Lower leg skin (tissue), 4 donors: ENCODE data around the gene OLFML2B. TPM values are rescaled to one million over a fixed set of nuclear protein-coding genes. Genes with fewer than 3 reads are reported as not detected.
"Not testable (repeated sequence)": the region's sequence is repeated elsewhere in the genome, so short reads cannot be mapped to it uniquely, and the experiment has no call there.

ENCODE experiments used
- DNase-seq, 2 donors: peaks; one replicate each; pipeline ENCODE4 v3.0.0-alpha.2; 2019; ENCODE audit warnings: low spot score in 2 of 2
- H3K4me3 ChIP-seq: fragments of 200-600 bp; sonication (generic); 2 replicates; pipeline ENCODE4 v1.5.1; 2017; ENCODE audit warnings: mild to moderate bottlenecking, low read depth; ENCODE audit not compliant: poor library complexity, severe bottlenecking
- POLR2A ChIP-seq, 2 donors: fragments of 450-650 bp; IDR thresholded peaks; one replicate each; pipeline ENCODE4 v1.6.1; 2016 to 2017; ENCODE audit warnings: antibody characterized with exemption in 2 of 2, mild to moderate bottlenecking in 1 of 2, moderate library complexity in 1 of 2
- WGBS, 2 donors: methylation state at CpG; one replicate each; pipeline ENCODE4 v1.1.5; 2018; 5-methylcytosine and 5-hydroxymethylcytosine counted together
- intact Hi-C: fragments of 100-400 bp; cut with DNase I; formaldehyde crosslinking; loops from one replicate; pipeline ENCODE4 v1.15.0; 2023; ENCODE audit warnings: low total_unique reads
- total RNA-seq, 4 donors: library from RNA; depleted of rRNA; stranded (reverse); fragments of >200 nt; gene quantifications; one replicate each; pipeline ENCODE4 v1.1.0, GENCODE V29; 2016
- TF ChIP-seq, protein P1 (sequence below), 3 donors: fragments of 450-650 bp; IDR thresholded peaks; one replicate each; pipeline ENCODE4 v1.5.1; 2016; ENCODE audit warnings: antibody characterized with exemption in 3 of 3, mild to moderate bottlenecking in 3 of 3, moderate library complexity in 2 of 3

OLFML2B gene
- total RNA-seq, 4 donors from 2014 or later, result 2.0 to 6.1 (median 3.1) TPM

- peak in 1 of 2 donors; percentile 76 for DNase-seq
- WGBS, 2 donors, result 81 to 90% methylated on average over 4 of the region's 4 CpGs
- TF ChIP-seq, protein P1, sequence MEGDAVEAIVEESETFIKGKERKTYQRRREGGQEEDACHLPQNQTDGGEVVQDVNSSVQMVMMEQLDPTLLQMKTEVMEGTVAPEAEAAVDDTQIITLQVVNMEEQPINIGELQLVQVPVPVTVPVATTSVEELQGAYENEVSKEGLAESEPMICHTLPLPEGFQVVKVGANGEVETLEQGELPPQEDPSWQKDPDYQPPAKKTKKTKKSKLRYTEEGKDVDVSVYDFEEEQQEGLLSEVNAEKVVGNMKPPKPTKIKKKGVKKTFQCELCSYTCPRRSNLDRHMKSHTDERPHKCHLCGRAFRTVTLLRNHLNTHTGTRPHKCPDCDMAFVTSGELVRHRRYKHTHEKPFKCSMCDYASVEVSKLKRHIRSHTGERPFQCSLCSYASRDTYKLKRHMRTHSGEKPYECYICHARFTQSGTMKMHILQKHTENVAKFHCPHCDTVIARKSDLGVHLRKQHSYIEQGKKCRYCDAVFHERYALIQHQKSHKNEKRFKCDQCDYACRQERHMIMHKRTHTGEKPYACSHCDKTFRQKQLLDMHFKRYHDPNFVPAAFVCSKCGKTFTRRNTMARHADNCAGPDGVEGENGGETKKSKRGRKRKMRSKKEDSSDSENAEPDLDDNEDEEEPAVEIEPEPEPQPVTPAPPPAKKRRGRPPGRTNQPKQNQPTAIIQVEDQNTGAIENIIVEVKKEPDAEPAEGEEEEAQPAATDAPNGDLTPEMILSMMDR (IDR thresholded peaks at IDR 0.05), result no peak
- no peak for TF ChIP-seq POLR2A (IDR thresholded peaks at IDR 0.05)
- intact Hi-C loops, result no loop called here
- H3K4me3 ChIP-seq, result no peak overlapping the region
Observed at GRCh38 chr1:162018418-162018817, 5.3 kb downstream of the OLFML2B start.

DNA sequence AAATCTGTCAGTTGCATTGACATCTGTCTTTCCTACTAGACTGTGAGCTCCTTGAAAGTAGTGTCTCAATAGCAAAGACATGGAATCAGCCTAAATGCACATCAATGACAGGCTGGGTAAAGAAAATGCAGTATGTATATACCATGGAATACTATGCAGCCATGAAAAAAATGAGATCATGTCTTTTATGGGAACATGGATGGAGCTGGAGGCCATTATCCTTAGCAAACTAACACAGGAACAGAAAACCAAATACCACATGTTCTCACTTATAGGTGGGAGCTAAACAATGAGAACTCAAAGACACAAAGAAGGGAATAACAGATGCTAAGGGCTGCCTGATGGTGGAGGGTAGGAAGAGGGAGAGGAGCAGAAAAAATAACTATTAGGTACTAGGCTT is 5.9 kb downstream of the OLFML2B start:
- H3K4me3 ChIP-seq, DNase-seq, intact Hi-C loops: not testable (repeated sequence)

GRCh38 chr1:162016631-162017030 is 7.0 kb downstream of the OLFML2B start:
- H3K4me3 ChIP-seq, result no peak overlapping the region
- peak in 1 of 2 donors; percentile 13 for DNase-seq
- TF ChIP-seq, protein P1 (IDR thresholded peaks at IDR 0.05), result no peak
- no peak for TF ChIP-seq POLR2A (IDR thresholded peaks at IDR 0.05)
- intact Hi-C loops, result no loop called here
- 59 to 67% methylated on average over 2 of the region's 2 CpGs for WGBS, 2 donors

- WGBS, 2 donors, result 75 to 81% methylated on average over 3 of the region's 3 CpGs
- TF ChIP-seq, protein P1 (IDR thresholded peaks at IDR 0.05), result no peak
- DNase-seq, result peak in 1 of 2 donors; percentile 13
- intact Hi-C loops, result no loop called here
- H3K4me3 ChIP-seq, result no peak overlapping the region
Observed at GRCh38 chr1:162015196-162015595, 8.5 kb downstream of the OLFML2B start.

GRCh38 chr1:162014202-162014601 is 9.5 kb downstream of the OLFML2B start:
- intact Hi-C loops, result no loop called here

DNA sequence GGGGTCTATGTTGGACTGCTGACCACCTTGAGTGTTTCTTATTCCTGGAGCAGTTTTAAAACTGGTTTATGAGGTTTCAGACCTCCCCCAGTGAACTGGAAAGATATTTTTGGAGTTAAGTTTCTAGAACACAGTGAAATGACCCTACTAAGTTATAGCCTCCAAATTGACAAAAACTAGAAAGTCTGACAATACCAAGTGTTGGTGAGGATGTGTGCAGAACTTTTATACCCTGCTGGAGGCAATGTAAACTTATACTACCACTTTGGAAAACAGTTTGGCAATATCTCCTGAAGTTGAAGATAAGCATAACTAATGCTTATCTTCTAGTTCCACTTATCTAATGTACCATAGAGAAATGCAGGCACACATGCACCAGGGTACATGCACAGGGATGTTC is 10.4 kb downstream of the OLFML2B start:
- no peak for TF ChIP-seq POLR2A (IDR thresholded peaks at IDR 0.05)
- TF ChIP-seq, protein P1 (IDR thresholded peaks at IDR 0.05), result no peak
- intact Hi-C loops, result no loop called here
- H3K4me3 ChIP-seq, result no peak overlapping the region

More at GRCh38 chr1:162014202-162014601, 9.5 kb downstream of the OLFML2B start:
- DNase-seq, result no peak
- H3K4me3 ChIP-seq, result no peak overlapping the region
- TF ChIP-seq, protein P1 (IDR thresholded peaks at IDR 0.05), result no peak
- TF ChIP-seq POLR2A (IDR thresholded peaks at IDR 0.05), result no peak
- 68 to 71% methylated on average over 2 of the region's 2 CpGs for WGBS, 2 donors

More for the DNA sequence above, 10.4 kb downstream of the OLFML2B start:
- DNase-seq, result no peak
